Measurements from ENCODE around the gene IFT57.
"Not testable (repeated sequence)": the region's sequence is repeated elsewhere in the genome, so short reads cannot be mapped to it uniquely, and the experiment has no call there.

IFT57 gene

GRCh38 chr3:108221911-108222852, at the start of gene IFT57:
IFT57 (minus strand) TSS chr3:108222424; CDS start chr3:108222322, 102 bp downstream.
- DNase-seq: peak; percentile 94

GRCh38 chr3:108271626-108272025, 49.4 kb upstream of the IFT57 start:
- no peak for DNase-seq

GRCh38 chr3:108268235-108268634, 46.0 kb upstream of the IFT57 start:
- DNase-seq: not testable (repeated sequence)

- DNase-seq: not testable (repeated sequence)
These were observed 42.5 kb upstream of the IFT57 start for GRCh38 chr3:108264534-108265298.

GRCh38 chr3:108255131-108255530, 32.9 kb upstream of the IFT57 start:
- DNase-seq: no peak

- no peak for DNase-seq
These were observed 29.6 kb upstream of the IFT57 start for GRCh38 chr3:108251844-108252243.

- no peak for DNase-seq
These were observed 29.0 kb upstream of the IFT57 start for GRCh38 chr3:108251265-108251664.

- DNase-seq: no peak
These were observed 28.4 kb upstream of the IFT57 start for GRCh38 chr3:108250626-108251025.

DNA sequence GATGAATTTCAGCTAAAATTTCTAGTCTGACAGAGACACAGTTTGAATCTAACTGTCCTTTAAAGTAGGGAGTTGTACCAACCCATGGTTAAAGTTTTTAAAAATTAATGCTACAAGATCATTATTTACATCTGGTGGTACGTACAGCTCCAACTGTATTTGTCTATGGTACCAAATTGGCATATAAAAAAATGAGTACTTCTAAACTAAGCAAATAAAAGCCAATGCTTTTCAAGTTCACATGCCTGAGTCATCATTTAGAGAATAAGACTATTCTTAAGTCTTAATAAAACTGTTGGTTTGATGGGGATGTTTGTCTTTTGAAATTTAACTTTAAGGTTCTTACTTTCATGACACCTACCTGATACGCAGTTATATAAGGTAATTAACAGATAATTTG, 21.0 kb upstream of the IFT57 start:
- DNase-seq: no peak

DNA sequence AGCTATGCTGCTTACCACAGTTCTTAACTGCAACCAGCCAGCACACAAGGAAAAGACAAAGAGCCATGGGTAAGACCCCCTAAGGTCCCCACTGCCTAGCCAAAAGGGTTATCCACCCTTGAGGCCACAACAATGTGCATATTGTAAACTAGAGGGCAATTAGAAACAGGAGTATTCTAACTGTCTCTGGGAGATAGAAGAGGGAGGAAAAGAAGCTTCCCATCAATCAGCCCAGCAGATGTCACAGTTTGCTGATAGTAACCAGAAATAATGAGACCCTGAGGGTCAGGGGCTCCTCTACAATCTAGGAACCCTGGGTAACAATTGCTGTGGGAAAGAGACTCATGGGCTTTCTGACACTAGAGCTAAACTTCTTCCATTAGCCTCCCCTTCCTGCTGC, 20.6 kb upstream of the IFT57 start:
- DNase-seq: no peak

DNA sequence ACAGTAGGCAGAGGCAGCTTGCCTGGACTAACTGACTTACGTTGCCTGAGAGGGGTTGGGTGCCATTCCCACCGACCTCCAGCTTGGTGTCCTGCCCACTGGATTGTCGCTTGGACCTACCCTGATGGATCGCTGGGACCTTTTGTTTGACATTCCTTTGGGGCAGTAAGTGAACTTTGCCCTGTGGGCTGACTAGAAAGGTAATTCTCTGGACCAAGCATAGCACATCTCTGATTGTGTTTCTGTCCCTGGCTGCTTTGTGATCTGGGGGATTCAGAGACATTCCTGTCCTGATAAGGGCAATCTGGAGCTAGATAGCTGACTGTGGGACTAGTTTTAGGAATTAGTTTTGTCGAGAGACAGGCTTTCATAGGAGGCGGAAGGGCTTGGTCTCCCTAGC, 19.5 kb upstream of the IFT57 start:
- DNase-seq: no peak

GRCh38 chr3:108241146-108241545, 18.9 kb upstream of the IFT57 start:
- no peak for DNase-seq

GRCh38 chr3:108239082-108239481, 16.9 kb upstream of the IFT57 start:
- DNase-seq: no peak

DNA sequence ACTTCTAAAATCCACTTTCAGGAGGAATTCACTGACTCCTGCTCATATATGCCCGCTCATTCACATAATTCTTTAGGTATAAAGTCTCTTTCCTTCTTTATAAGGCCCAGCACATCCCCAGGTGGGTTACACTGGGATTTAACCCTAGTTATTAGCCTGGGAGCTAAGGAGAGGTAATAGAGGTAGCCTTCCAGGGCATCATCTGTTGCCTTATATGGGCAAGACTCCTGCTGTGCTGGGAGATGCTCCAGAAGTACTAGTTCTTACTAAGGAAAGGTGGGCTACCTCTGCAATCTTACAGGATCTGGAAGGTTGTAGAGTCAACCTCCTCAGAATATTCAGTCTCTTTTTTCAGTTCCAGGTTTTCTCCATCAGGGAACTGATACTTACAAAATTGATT, 13.1 kb upstream of the IFT57 start:
- no peak for DNase-seq

GRCh38 chr3:108234387-108234957, 12.2 kb upstream of the IFT57 start:
- DNase-seq: no peak

- DNase-seq: no peak
These were observed 6.1 kb upstream of the IFT57 start for GRCh38 chr3:108228286-108228685.

- no peak for DNase-seq
These were observed 4.9 kb upstream of the IFT57 start for GRCh38 chr3:108227131-108227530.

DNA sequence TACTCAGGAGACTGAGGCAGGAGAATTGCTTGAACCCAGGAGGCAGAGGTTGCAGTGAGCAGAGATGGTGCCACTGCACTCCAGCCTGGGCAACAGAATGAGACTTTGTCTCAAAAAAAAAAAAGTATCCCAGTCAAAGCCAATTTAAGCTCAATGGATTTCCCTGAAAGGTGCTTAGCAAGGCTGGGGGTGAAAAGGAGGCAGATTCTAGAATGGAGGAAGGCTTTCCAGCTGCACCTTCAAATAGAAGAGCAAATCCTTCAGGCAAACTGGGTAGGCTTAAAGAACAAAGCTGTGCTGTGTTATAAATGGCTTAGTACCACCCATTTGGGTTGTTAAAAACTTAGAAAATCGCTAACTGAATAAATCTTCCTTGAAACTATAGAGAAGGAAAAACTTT, 3.0 kb upstream of the IFT57 start:
- no peak for DNase-seq

DNA sequence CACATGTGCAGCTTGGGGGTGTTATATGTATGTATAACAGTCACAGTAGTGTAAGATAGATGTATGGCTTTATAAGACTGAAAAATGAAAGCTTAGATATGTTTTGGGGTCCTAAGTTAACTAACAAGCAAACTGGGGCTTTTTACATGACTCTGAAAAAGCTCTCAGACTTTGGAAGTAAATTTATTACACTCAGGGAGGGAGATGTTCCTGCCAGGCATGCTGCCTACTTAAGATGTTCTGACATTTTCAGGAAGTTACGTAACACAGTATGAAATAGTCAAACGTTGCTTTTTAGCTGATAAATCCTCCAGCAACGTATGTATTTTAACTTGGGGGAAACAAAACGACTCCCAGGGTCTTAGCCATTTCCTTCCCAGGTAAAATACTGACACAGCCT, 1.7 kb upstream of the IFT57 start:
- no peak for DNase-seq

- no peak for DNase-seq
These were observed 785 bp upstream of the IFT57 start for GRCh38 chr3:108222853-108223565.

GRCh38 chr3:108221393-108221792, 831 bp downstream of the IFT57 start:
- no peak for DNase-seq

DNA sequence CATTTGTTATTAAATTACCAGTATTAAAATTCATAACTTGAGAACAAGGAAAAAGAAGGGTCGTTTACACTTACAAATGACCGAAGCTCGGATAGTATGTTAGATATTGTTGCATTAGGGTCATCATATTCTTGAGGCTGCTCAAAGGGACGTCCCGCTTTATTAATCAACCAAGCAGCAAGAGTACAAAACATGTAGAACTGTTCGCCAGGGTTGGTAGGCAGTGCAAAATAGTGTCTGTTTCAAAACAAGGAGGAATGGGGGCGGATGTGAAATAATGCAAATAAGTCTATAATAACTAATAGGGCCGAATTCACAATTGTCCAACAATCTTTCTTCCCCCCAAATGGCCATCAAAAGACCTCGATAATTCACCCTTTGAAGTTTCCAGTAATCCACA, 2.9 kb downstream of the IFT57 start:
- no peak for DNase-seq

DNA sequence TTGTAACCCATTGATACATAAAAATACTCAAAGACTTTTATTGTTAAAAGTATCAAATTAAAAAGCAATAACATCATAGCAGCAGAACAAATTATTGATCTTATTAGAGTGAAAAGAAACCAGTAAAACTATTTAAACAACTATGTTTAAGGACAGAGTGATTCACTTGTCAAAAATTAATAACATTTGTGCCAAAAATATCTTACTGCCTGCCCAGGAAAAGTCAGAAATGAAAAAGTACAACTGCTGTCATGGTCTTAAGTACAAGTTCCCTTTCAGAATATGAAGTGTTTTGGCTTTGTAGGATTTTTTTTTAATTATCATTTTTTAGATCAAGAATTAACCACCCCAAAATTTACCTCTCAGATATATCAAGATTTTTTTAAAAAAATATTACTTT, 3.4 kb downstream of the IFT57 start:
- DNase-seq: no peak
